Measurements from ENCODE around the gene SOCS6. TPM values are rescaled to one million over a fixed set of nuclear protein-coding genes. Genes with fewer than 3 reads are reported as not detected.

Gene SOCS6
- total RNA-seq, 1 experiment from 2014 or later = 53.4 TPM

DNA sequence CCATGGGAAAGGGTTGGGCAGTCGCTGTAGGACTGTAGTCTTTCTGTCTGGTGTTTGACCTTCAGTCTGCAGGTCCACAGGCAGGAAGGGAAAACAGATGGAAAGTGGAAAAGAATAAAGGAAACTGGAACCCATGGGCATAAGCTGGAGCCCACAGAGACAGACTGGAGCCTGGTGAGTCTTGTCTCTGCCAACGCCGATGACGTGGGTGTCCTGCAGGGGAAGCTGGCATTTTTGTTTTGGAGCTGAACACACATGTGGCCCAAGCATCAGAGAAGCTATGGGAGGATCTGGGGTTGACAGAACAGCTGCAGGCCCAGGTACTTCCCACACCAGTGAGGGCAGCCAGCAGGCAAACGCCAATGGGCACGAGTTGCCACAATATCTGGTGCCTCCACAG, 28.2 kb upstream of the SOCS6 start:
- Histone ChIP-seq H2AFZ (ENCODE audit: low read depth, low read length, poor library complexity, severe bottlenecking) (no peak overlapping the region), H3K27ac (ENCODE audit: low read depth, low read length) (no peak overlapping the region), H3K27me3 (ENCODE audit: insufficient read depth, low read length) (no peaks in the 10 kb centered on the region), H3K4me3 (replicated peaks in 1 of 2; ENCODE audit: low read depth in 1 of 2, low read length in 2 of 2) (no peak overlapping the region), H3K9me3 (ENCODE audit: control insufficient read depth in 1 of 2, insufficient read depth in 1 of 2, low read depth in 1 of 2, low read length in 2 of 2) (no peaks in the 10 kb centered on the region), H3K9ac (ENCODE audit: low read length) (no peak overlapping the region), H4K20me1 (ENCODE audit: insufficient read depth) (no peaks in the 10 kb centered on the region), H3K36me3 (ENCODE audit: control insufficient read depth in 1 of 2, insufficient read depth in 2 of 2, low read length in 2 of 2) (no peaks in the 10 kb centered on the region), H3K4me2 (ENCODE audit: low read length) (no peak overlapping the region), H3K9me2 (ENCODE audit: insufficient read depth) (no peaks in the 10 kb centered on the region), H3K4me1 (ENCODE audit: control insufficient read depth in 1 of 2, insufficient read depth in 2 of 2, low read length in 2 of 2) (no peaks in the 10 kb centered on the region), H3K79me2 (ENCODE audit: insufficient read depth, low read length) (no peaks in the 10 kb centered on the region)
- ChIA-PET CTCF (no interaction called here), RAD21 (ENCODE audit: low non-redundant PET in 1 of 2, low total read pairs in 2 of 2, uncharacterized antibody in 2 of 2, unreplicated experiment in 2 of 2) (no interaction called here), POLR2A (no interaction called here)
- no TSS peak for BruUV-seq (replicated peaks)
- TF ChIP-seq, protein P1, sequence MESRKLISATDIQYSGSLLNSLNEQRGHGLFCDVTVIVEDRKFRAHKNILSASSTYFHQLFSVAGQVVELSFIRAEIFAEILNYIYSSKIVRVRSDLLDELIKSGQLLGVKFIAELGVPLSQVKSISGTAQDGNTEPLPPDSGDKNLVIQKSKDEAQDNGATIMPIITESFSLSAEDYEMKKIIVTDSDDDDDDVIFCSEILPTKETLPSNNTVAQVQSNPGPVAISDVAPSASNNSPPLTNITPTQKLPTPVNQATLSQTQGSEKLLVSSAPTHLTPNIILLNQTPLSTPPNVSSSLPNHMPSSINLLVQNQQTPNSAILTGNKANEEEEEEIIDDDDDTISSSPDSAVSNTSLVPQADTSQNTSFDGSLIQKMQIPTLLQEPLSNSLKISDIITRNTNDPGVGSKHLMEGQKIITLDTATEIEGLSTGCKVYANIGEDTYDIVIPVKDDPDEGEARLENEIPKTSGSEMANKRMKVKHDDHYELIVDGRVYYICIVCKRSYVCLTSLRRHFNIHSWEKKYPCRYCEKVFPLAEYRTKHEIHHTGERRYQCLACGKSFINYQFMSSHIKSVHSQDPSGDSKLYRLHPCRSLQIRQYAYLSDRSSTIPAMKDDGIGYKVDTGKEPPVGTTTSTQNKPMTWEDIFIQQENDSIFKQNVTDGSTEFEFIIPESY (IDR thresholded peaks at IDR 0.05; ENCODE audit: extremely low read depth, insufficient replicate concordance, low read length) = no peak
- TF ChIP-seq EGR1 (IDR thresholded peaks at IDR 0.05; ENCODE audit: low read depth) (no peak), POLR2A (IDR thresholded peaks at IDR 0.05; ENCODE audit: borderline replicate concordance, extremely low read depth, insufficient read depth, insufficient read length) (no peak), SRF (IDR thresholded peaks at IDR 0.05; ENCODE audit: low read depth) (no peak), YY1 (IDR thresholded peaks at IDR 0.05; ENCODE audit: extremely low read depth, insufficient replicate concordance, low read depth, low read length) (no peak), ZFX (IDR thresholded peaks at IDR 0.05) (no peak), ZNF274 (IDR thresholded peaks at IDR 0.05; ENCODE audit: low read depth, low read length) (no peak), RAD21 (IDR thresholded peaks at IDR 0.05; ENCODE audit: low read depth) (no peak)
- TF ChIP-seq, protein P2, sequence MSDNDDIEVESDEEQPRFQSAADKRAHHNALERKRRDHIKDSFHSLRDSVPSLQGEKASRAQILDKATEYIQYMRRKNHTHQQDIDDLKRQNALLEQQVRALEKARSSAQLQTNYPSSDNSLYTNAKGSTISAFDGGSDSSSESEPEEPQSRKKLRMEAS (IDR thresholded peaks at IDR 0.05) = no peak
- DNase-seq (ENCODE audit: low read depth, low spot score) (no peak), ATAC-seq (no peak)
- intact Hi-C loops (cut with micrococcal nuclease) = no loop called here

All from HCT116 (cell line).